ENCODE measurements around the gene CORO2B. TPM values are rescaled to one million over a fixed set of nuclear protein-coding genes. Genes with fewer than 3 reads are reported as not detected.

CORO2B gene
- total RNA-seq, 1 donor from 2014 or later: 0.77 TPM

- DNase-seq (ENCODE audit: low read depth in 2 of 2): peak in 1 of 2 donors; percentile 63
Observed at GRCh38 chr15:68768321-68768720, 189.5 kb downstream of the CORO2B start.

GRCh38 chr15:68769702-68770101 lies 190.9 kb downstream of the CORO2B start:
- no peak for DNase-seq (ENCODE audit: low read depth in 2 of 2)

GRCh38 chr15:68770216-68770615 lies 191.4 kb downstream of the CORO2B start:
- DNase-seq (ENCODE audit: low read depth in 2 of 2): no peak

- DNase-seq (ENCODE audit: low read depth in 2 of 2): no peak
Observed at GRCh38 chr15:68773036-68773435, 194.2 kb downstream of the CORO2B start.

- DNase-seq (ENCODE audit: low read depth in 2 of 2): no peak
Observed at GRCh38 chr15:68774120-68774519, 195.3 kb downstream of the CORO2B start.

GRCh38 chr15:68774521-68775235 lies 195.9 kb downstream of the CORO2B start:
- no peak for DNase-seq (ENCODE audit: low read depth in 2 of 2)

- no peak for DNase-seq (ENCODE audit: low read depth in 2 of 2)
Observed at GRCh38 chr15:68775236-68775577, 196.4 kb downstream of the CORO2B start.

GRCh38 chr15:68775671-68776476 lies 197.1 kb downstream of the CORO2B start:
- no peak for DNase-seq (ENCODE audit: low read depth in 2 of 2)

GRCh38 chr15:68776477-68777270 lies 197.9 kb downstream of the CORO2B start:
- no peak for DNase-seq (ENCODE audit: low read depth in 2 of 2)

Other genes with a start within 250 kb of the CORO2B start
- gene ITGA11, start 146.8 kb upstream of the CORO2B start, total RNA-seq: 6.0 and 51.3 TPM in 2 replicates
- 45.3 and 52.5 TPM in 2 replicates for gene ANP32A, start 241.9 kb downstream of the CORO2B start, total RNA-seq